Smooth muscle cell (in vitro differentiated cells): Measurements from ENCODE around the gene DGKK. TPM values are rescaled to one million over a fixed set of nuclear protein-coding genes. Genes with fewer than 3 reads are reported as not detected.

Experiments used
- DNase-seq: peaks from one replicate; lab custom pipeline; 2025; ENCODE audit not compliant: unreplicated experiment; lab: John Stamatoyannopoulos, UW
- H2AFZ ChIP-seq: fragments of 200-600 bp; sonication (generic); 2 replicates; pipeline ENCODE4 v1.6.0; 2016; ENCODE audit warnings: antibody characterized with exemption, low read depth, mild to moderate bottlenecking
- H3F3A ChIP-seq: fragments of 200-600 bp; sonication (generic); 2 replicates; pipeline ENCODE4 v1.6.0; 2017; ENCODE audit warnings: antibody characterized with exemption, low read depth
- H3K27ac ChIP-seq: fragments of 200-600 bp; sonication (generic); 2 replicates; pipeline ENCODE4 v1.5.1; 2016; ENCODE audit warnings: low read depth, mild to moderate bottlenecking
- H3K27me3 ChIP-seq: fragments of 200-600 bp; sonication (generic); 2 replicates; pipeline ENCODE4 v1.6.1; 2016; ENCODE audit warnings: low read depth, mild to moderate bottlenecking
- H3K36me3 ChIP-seq: fragments of 200-600 bp; sonication (generic); 2 replicates; pipeline ENCODE4 v1.5.1; 2016; ENCODE audit warnings: low read depth
- H3K4me1 ChIP-seq: fragments of 200-600 bp; sonication (generic); 2 replicates; pipeline ENCODE4 v1.5.1; 2016; ENCODE audit warnings: low read depth
- H3K4me2 ChIP-seq: fragments of 200-600 bp; sonication (generic); 2 replicates; pipeline ENCODE4 v1.6.0; 2016; ENCODE audit warnings: mild to moderate bottlenecking
- H3K4me3 ChIP-seq: fragments of 200-600 bp; sonication (generic); 2 replicates; pipeline ENCODE4 v1.5.1; 2016; ENCODE audit warnings: mild to moderate bottlenecking
- H3K79me2 ChIP-seq: fragments of 200-600 bp; sonication (generic); 2 replicates; pipeline ENCODE4 v1.6.0; 2016; ENCODE audit warnings: low read depth, mild to moderate bottlenecking
- H3K9ac ChIP-seq: fragments of 200-600 bp; sonication (generic); 2 replicates; pipeline ENCODE4 v1.6.0; 2016; ENCODE audit warnings: low read depth
- H3K9me3 ChIP-seq: fragments of 200-600 bp; sonication (generic); replicated peaks from 2 replicates; pipeline ENCODE4 v1.5.1; 2016; ENCODE audit warnings: low read depth
- H4K20me1 ChIP-seq: fragments of 200-600 bp; sonication (generic); 2 replicates; pipeline ENCODE4 v1.6.0; 2016; ENCODE audit warnings: low read depth
- CTCF ChIP-seq: fragments of 200-600 bp; sonication (generic); IDR thresholded peaks from 2 replicates; pipeline ENCODE4 v1.5.1; 2017; ENCODE audit warnings: borderline replicate concordance, mild to moderate bottlenecking, antibody characterized with exemption; ENCODE audit not compliant: insufficient read depth, poor library complexity, severe bottlenecking
- WGBS: methylation state at CpG from one replicate; pipeline ENCODE4 v1.1.7; 2016; ENCODE audit warnings: low lambda C conversion rate; 5-methylcytosine and 5-hydroxymethylcytosine counted together
- polyA plus RNA-seq: library from polyadenylated mRNA; unstranded; fragments of >200 nt; fragmentation: Nextera tagmentation; extraction: Ambion mirVana; gene quantifications from 2 replicates; pipeline ENCODE4 v1.2.1, GENCODE V29; 2016
- total RNA-seq: library from RNA; depleted of rRNA; stranded (reverse); fragments of >200 nt; gene quantifications from 2 replicates; pipeline ENCODE4 v1.2.3, GENCODE V29; 2014

Gene DGKK
- total and polyA plus RNA-seq, 2 experiments from 2014 or later = not detected

DNA sequence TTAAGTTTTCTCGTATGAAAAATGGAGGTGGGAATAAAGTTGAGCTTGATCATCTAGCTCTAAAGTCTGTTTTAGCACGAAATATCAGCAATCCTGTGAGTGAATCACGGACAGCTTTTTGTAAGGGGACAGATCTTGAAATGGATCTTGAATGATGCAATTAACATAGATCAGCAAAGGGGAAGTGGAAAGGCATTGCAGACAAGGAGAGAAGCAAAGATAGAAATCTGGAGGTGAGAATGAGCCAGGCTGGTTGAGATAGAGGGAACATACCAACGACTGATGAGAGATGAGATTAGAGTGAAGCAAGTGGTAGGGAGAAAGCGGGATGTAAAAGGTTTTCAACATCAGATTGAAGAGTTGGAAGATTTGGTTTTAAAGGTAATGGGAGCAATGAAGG is 4.6 kb upstream of the DGKK start:
- Histone ChIP-seq H3F3A (no peaks in the 10 kb centered on the region), H3K27ac (no peak overlapping the region), H3K36me3 (no peaks in the 10 kb centered on the region), H3K4me1 (no peaks in the 10 kb centered on the region), H3K4me2 (no peak overlapping the region), H3K27me3 (peaks cover 44% of the 10 kb centered on the region), H3K4me3 (no peak overlapping the region), H3K9me3 (no peaks in the 10 kb centered on the region), H2AFZ (no peak overlapping the region), H3K79me2 (no peaks in the 10 kb centered on the region), H4K20me1 (no peaks in the 10 kb centered on the region), H3K9ac (no peak overlapping the region)
- WGBS = 53% methylated on average over 5 of the region's 5 CpGs
- no peak for DNase-seq
- TF ChIP-seq CTCF = no peak

- no peak for TF ChIP-seq CTCF
- Histone ChIP-seq H3K4me1 (no peaks in the 10 kb centered on the region), H3K9me3 (no peaks in the 10 kb centered on the region), H3K4me2 (peak overlapping the region; percentile 68), H3K4me3 (peak overlapping the region; percentile 13), H3K27me3 (peaks cover 81% of the 10 kb centered on the region), H3F3A (no peaks in the 10 kb centered on the region), H3K79me2 (no peaks in the 10 kb centered on the region), H3K9ac (no peak overlapping the region), H3K36me3 (no peaks in the 10 kb centered on the region), H2AFZ (no peak overlapping the region), H3K27ac (no peak overlapping the region), H4K20me1 (no peaks in the 10 kb centered on the region)
- DNase-seq = no peak
- WGBS = 55% methylated on average over 20 of the region's 23 CpGs
These were observed 765 bp upstream of the DGKK start for GRCh38 chrX:50471390-50471789.

DNA sequence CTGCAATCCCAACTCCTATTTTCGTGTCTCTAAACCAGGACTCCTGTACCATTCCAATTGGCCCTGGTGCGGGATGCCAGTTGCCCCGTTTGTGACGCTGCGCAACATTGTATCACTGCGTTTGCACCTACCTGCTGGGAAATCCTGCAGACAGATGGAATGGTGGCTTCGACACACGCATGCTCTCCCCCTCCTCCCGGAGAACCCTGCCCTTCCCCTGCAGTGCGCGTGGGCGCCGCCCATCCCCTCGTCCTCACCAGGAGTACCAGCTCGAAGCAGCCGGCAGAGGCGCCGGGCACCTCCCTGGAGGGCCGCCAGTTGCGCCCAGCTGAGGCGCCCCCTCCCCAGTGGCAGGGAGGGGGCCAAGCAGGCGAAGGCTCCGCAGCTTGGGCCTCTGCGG is 1.4 kb downstream of the DGKK start:
- Histone ChIP-seq H3K27ac (no peak overlapping the region), H3K4me2 (no peak overlapping the region), H3F3A (no peaks in the 10 kb centered on the region), H4K20me1 (no peaks in the 10 kb centered on the region), H2AFZ (no peak overlapping the region), H3K9me3 (no peaks in the 10 kb centered on the region), H3K4me1 (no peaks in the 10 kb centered on the region), H3K36me3 (no peaks in the 10 kb centered on the region), H3K9ac (no peak overlapping the region), H3K27me3 (peaks cover 93% of the 10 kb centered on the region), H3K4me3 (no peak overlapping the region), H3K79me2 (no peaks in the 10 kb centered on the region)
- no peak for TF ChIP-seq CTCF
- no peak for DNase-seq
- WGBS = 44% methylated on average over 24 of the region's 24 CpGs

DNA sequence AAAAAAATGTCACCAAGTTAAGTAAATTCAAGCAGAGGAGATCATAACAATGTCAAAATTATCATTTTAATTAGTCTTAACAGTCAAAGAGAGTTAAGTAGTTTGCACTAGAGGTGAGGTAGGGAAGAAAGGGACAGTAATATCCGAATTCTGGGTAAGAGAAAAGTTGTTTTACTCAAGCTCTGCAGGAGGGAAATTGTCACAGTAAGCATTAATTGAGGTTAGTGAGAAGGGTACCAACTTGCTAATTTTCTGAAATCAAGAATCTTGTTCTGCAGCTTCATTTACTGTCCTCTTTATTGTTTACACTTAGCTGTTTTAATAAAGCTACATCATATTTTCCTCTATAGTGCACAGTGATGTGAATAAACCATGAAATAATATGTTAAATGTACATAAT is 11.0 kb downstream of the DGKK start:
- no peaks in the 10 kb centered on the region for H3K79me2 ChIP-seq
- H3K9me3 ChIP-seq = no peaks in the 10 kb centered on the region
- no peak overlapping the region for H3K9ac ChIP-seq
- no peak overlapping the region for H3K27ac ChIP-seq
- H3K27me3 ChIP-seq = peaks cover 20% of the 10 kb centered on the region
- H3K4me2 ChIP-seq = no peak overlapping the region
- TF ChIP-seq CTCF = no peak
- H3K4me1 ChIP-seq = no peaks in the 10 kb centered on the region
- DNase-seq = no peak
- H3F3A ChIP-seq = no peaks in the 10 kb centered on the region
- H3K4me3 ChIP-seq = no peak overlapping the region
- no peaks in the 10 kb centered on the region for H3K36me3 ChIP-seq
- no peaks in the 10 kb centered on the region for H4K20me1 ChIP-seq
- no peak overlapping the region for H2AFZ ChIP-seq
- WGBS = 22% methylated on average over 1 of the region's 1 CpG
